ENCODE measurements around the gene MRPS30. TPM values are rescaled to one million over a fixed set of nuclear protein-coding genes. Genes with fewer than 3 reads are reported as not detected.
A peak's percentile ranks its signal among the peaks of the same experiment; 100 is the strongest.
"Not testable (repeated sequence)": the region's sequence is repeated elsewhere in the genome, so short reads cannot be mapped to it uniquely, and the experiment has no call there.

The MRPS30 gene
- total RNA-seq: 44.8 TPM

DNA sequence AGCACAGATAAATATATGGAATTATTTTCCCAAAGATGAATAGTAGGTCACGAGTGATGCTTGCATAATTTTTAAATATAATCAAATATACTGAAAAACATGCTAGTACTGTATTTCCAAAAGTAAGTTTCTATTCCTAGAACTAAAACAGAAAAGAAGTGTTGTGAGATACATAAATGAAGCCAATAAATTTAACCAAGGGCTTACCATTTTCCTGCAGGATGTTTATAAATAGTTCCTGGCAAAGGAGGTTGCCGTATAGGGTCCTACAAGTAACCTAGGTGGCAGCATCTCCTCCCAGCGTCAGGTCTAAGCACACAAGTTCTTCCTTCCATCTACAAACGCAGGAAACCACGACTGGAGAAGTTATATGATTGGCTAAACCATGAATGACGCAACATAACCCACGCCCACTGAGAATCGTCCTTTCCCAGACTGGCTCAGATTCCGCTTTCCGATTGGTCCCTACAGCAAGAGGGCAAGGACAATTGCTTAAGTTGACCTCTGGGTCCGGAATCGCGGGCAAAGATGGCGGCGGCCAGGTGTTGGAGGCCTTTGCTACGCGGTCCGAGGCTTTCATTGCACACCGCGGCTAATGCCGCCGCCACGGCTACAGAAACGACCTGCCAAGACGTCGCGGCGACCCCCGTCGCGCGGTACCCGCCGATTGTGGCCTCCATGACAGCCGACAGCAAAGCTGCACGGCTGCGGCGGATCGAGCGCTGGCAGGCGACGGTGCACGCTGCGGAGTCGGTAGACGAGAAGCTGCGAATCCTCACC lies at the start of gene MRPS30:
TSS of gene MRPS30 (plus strand) at position 513 of the 780 bp plus-strand sequence. CDS start at position 529, 16 bp downstream.
- peak within 1 kb of the TSS; percentile 77 for H3K4me3 ChIP-seq (ENCODE audit: low read length)
- H3K27me3 ChIP-seq (ENCODE audit: insufficient read depth, low read length): no peaks in the 10 kb centered on the region
- peaks cover 7% of the 10 kb centered on the region for H3K4me1 ChIP-seq (ENCODE audit: insufficient read depth, low read length)
- no peaks in the 10 kb centered on the region for H3K9me3 ChIP-seq (ENCODE audit: low read depth, low read length)

DNA sequence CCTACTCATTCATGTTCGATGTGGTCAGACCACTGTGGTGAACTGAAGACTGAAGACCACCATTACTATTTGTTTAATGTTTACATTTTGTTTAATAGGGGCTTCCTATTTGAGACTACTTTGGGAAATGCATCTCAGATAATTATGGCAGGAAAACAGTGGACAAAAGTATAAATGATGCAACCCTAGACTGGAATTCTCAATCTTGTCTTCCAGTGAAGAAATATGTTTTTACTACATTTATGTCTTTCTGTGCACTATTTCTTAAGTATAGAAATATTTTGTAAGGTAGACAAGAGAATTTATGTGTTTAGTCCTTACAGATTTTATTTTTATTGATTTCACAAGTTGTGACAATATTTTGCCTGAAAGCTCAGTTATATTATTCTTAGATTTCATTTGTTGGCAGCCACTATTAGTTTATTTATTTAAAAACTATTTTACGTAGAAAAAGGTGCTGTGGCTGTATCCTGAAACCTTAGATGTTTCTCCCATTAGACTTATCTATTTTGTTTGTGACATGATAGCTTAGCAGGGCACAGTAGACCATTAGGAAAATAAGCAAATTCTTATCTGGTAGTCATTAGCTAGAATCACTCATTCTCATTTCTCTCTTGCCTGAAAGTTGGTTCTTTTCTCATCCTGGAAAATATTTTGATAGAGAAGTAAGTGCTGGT lies 39.4 kb upstream of the MRPS30 start:
- Histone ChIP-seq H3K4me3 (ENCODE audit: low read length) (no peak overlapping the region), H3K27me3 (ENCODE audit: insufficient read depth, low read length) (no peaks in the 10 kb centered on the region), H3K9me3 (ENCODE audit: low read depth, low read length) (no peaks in the 10 kb centered on the region), H3K4me1 (ENCODE audit: insufficient read depth, low read length) (no peaks in the 10 kb centered on the region)

DNA sequence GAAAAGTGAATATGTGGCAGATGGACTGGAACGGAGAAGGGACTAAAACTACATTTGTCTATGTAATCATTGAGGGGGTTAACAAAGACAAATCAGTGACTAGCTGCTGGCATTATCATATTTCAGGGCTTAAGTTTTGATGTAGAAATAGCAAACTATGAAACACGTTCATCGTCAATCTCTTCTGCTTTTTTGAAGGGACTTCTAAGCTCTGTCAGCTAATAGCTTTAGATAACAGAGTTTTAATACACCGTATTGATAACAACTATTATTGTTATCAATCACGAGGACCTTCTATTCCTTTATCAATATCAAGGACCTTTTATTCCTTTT lies 38.9 kb upstream of the MRPS30 start:
- Histone ChIP-seq H3K9me3 (ENCODE audit: low read depth, low read length) (no peaks in the 10 kb centered on the region), H3K4me3 (ENCODE audit: low read length) (no peak overlapping the region), H3K27me3 (ENCODE audit: insufficient read depth, low read length) (no peaks in the 10 kb centered on the region), H3K4me1 (ENCODE audit: insufficient read depth, low read length) (no peaks in the 10 kb centered on the region)

DNA sequence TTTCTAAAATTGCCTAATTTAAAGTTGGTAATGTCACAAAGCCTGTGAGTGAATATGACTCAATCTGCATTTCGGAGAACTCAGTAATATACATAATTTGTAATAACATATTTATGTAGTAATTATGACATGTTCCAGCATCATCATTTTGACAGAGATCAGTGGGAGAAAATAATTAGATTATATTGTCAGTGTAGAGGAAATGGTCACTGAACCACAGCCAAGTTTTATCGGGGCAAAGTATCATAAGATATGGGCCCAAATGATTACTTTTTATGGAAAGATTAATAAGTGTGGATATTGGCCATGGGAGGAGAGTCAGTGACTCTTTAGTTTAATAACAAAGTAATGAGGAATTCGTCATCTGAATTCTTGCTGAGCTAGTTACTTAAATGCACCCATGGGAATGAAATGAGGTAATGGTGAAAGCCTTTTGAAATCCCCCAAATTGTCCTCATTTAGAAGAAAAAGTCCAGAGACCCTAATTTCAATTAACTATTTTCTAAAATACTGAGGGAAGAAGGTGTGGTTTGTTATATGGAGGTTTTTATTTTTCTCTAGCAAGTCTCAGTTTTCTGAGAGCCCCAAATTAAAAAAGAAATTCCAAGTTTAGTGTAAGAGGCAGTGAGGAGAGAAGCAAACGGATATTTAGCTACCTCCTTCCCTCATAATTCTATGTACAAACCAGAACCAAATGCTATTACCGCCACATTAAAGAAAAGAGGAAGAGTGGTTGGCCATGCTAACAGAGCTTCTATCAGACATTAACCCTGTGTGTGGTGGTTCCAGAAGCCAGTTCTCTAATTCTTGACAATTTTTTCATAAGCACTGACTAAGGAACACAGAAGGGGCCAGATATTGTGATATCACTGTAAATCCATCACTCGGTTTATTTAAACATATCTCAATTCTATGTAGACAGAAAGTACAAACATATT lies 37.7 kb upstream of the MRPS30 start:
- no peaks in the 10 kb centered on the region for H3K9me3 ChIP-seq (ENCODE audit: low read depth, low read length)
- no peaks in the 10 kb centered on the region for H3K27me3 ChIP-seq (ENCODE audit: insufficient read depth, low read length)
- H3K4me1 ChIP-seq (ENCODE audit: insufficient read depth, low read length): no peaks in the 10 kb centered on the region
- H3K4me3 ChIP-seq (ENCODE audit: low read length): no peak overlapping the region

DNA sequence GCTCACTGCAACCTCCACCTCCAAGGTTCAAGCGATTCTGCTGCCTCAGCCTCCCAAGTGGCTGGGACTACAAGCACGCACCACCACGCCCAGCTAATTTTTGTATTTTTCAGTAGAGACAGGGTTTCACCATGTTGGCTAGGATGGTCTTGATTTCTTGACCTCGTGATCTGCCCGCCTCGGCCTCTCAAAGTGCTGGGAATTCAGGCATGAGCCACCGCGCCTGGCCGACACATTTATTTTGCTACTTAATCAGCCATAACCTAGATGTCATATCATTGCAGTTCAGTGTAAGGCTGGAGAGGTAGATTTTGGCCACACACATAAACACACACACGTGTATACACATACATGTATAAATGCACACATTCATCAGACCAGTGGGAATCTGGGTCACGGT lies 36.4 kb upstream of the MRPS30 start:
- not testable (repeated sequence) for H3K9me3 ChIP-seq (ENCODE audit: low read depth, low read length); H3K4me1 ChIP-seq (ENCODE audit: insufficient read depth, low read length); H3K4me3 ChIP-seq (ENCODE audit: low read length); H3K27me3 ChIP-seq (ENCODE audit: insufficient read depth, low read length)

DNA sequence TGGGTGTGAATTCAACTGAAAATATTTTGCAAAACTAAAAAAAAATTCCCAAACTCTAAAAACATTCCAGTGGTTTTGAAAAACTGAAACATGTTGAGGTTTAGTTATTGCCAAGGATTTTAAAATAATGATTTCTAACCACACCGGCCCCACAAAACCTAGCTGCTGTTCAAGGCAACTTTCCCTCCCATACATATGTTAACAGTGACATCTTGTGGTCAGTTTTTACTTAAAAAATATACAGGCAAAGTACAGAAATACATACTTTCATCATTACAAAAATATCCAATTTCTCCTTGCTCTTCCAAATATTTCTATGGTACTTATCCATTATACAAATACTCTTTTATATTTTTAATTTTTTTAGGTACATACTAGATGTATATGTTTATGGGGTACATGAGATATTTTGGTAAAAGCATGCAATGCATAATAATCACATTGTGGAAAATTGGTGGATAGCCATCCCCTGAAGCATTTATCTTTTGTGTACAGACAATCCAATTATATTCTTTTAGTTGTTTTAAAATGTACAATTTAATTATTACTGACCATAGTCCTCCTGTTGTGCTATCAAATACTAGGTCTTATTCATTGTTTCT lies 34.4 kb upstream of the MRPS30 start:
- no peaks in the 10 kb centered on the region for H3K27me3 ChIP-seq (ENCODE audit: insufficient read depth, low read length)
- no peaks in the 10 kb centered on the region for H3K4me1 ChIP-seq (ENCODE audit: insufficient read depth, low read length)
- H3K4me3 ChIP-seq (ENCODE audit: low read length): no peak overlapping the region
- H3K9me3 ChIP-seq (ENCODE audit: low read depth, low read length): no peaks in the 10 kb centered on the region

DNA sequence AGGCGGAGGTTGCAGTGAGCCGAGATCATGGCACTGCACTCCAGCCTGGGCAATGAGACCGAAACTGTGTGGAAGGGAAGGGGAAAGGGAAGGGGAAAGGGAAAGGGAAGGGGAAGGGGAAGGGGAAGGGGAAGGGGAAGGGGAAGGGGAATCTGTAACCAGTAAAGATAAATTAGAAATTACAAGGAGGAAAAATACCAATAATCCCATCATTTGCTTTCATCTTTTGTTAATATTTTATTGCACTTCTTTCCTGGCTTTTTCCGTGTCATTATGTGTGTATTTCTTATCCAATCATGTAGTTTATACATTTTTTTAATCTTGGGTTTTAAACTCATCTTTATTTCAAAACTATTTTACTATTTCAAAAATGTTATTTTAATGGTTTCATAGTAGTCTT lies 29.6 kb upstream of the MRPS30 start:
- no peaks in the 10 kb centered on the region for H3K27me3 ChIP-seq (ENCODE audit: insufficient read depth, low read length)
- H3K9me3 ChIP-seq (ENCODE audit: low read depth, low read length): no peaks in the 10 kb centered on the region
- no peaks in the 10 kb centered on the region for H3K4me1 ChIP-seq (ENCODE audit: insufficient read depth, low read length)
- no peak overlapping the region for H3K4me3 ChIP-seq (ENCODE audit: low read length)

DNA sequence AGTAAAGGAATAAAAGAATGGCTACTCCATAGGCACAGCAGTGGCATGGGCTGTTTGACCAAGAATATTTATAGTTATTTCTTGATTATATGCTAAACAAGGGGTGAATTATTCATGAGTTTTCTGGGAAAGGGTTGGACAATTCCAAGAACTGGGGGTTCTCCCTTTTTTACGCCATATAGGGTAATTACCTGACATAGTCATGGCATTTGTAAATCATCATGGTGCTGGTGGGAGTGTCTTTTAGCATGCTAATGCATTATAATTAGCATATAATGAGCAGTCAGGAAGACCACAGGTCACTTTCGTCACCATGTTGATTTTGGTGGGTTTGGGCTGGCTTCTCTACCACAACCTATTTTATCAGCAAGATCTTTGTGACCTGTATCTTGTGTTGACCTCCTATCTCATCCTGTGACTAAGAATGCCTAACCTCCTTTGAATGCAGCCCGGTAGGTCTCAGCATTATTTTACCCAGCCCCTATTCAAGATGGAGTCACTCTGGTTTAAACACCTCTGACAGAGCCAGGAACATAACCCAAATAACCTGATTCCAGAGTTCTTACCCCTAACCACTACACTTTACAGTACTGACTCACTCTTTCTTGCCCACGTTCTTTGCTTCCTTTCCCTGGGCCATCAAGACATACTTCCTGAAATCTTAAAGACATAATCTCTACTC lies 25.0 kb upstream of the MRPS30 start:
- no peaks in the 10 kb centered on the region for H3K27me3 ChIP-seq (ENCODE audit: insufficient read depth, low read length)
- no peak overlapping the region for H3K4me3 ChIP-seq (ENCODE audit: low read length)
- no peaks in the 10 kb centered on the region for H3K4me1 ChIP-seq (ENCODE audit: insufficient read depth, low read length)
- H3K9me3 ChIP-seq (ENCODE audit: low read depth, low read length): no peaks in the 10 kb centered on the region

DNA sequence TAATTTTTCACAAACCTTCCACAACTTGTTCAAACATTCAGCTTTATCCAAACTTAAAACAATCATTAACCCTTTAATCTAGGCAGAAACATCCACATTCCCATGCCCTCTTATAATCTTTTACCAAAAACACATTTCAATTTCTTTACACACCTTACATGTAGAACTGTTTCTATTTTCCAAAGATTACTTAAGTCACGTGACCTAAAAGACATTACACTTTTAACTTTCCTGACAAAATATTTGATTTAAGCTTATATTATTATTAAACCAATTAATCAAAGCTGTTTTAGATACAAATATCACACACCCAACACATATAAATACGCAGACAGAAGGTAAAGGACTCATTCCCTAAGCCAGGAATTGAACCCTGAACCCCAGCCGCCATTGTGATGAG lies 21.0 kb upstream of the MRPS30 start:
- Histone ChIP-seq H3K9me3 (ENCODE audit: low read depth, low read length) (no peaks in the 10 kb centered on the region), H3K4me3 (ENCODE audit: low read length) (no peak overlapping the region), H3K27me3 (ENCODE audit: insufficient read depth, low read length) (no peaks in the 10 kb centered on the region)

DNA sequence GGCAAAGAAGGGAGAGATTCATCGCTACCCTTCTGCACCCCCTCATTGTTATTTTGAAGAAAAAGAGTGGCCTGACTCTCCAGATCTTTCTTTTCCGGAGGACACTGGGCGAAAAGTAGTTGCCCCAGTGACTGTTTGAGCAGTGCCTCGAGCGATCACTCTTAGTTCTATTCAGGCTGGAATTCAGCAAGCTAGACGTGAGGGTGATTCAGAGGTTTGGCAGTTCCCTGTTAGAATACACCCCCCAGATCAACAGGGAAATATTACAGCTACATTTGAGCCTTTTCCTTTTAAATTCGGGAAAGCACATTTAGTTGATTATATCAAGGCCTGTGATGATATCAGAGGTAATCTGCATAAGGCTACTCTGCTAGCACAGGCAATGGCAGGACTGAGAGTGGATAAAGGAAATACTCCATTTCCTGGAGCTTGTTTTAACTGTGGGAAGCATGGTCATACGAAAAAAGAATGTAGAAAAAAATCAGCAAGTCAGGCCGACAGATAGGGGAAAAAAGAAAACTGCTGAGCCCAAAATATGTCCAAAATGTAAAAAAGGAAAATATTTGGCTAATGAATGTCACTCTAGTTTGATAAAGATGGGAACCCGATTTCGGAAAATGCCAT lies 19.3 kb upstream of the MRPS30 start:
- not testable (repeated sequence) for H3K9me3 ChIP-seq (ENCODE audit: low read depth, low read length); H3K4me1 ChIP-seq (ENCODE audit: insufficient read depth, low read length); H3K4me3 ChIP-seq (ENCODE audit: low read length); H3K27me3 ChIP-seq (ENCODE audit: insufficient read depth, low read length)

More for the DNA sequence above, 21.0 kb upstream of the MRPS30 start:
- no peaks in the 10 kb centered on the region for H3K4me1 ChIP-seq (ENCODE audit: insufficient read depth, low read length)

DNA sequence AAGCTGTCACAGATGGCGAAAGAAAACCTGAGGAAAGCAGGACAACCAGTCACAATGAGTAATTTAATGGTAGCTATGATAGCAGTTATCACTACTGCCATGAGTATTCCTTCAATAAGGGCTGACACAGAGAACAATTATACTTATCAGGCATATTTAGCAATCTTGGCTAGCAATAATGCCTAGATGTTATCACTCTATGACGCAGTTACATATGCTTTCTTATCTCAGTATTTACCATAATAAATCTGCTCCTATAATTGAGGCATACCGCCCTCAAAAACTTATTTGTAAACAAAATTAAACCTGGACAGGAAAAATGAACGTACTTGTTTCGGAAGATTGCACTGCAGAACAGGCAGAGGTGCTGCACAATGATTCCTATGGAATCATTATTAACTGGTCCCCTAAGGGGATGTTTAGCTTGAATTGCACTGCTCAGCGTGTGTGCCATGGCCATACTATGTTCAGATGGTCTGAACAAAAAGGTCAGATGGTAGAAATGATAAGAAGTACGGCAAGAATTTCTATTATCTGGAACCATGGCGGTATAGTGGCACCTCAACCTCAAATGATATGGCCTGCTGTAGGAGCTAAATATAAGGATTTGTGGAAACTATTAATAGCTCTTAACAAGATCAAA lies 16.6 kb upstream of the MRPS30 start:
- not testable (repeated sequence) for H3K4me3 ChIP-seq (ENCODE audit: low read length); H3K4me1 ChIP-seq (ENCODE audit: insufficient read depth, low read length); H3K27me3 ChIP-seq (ENCODE audit: insufficient read depth, low read length); H3K9me3 ChIP-seq (ENCODE audit: low read depth, low read length)

DNA sequence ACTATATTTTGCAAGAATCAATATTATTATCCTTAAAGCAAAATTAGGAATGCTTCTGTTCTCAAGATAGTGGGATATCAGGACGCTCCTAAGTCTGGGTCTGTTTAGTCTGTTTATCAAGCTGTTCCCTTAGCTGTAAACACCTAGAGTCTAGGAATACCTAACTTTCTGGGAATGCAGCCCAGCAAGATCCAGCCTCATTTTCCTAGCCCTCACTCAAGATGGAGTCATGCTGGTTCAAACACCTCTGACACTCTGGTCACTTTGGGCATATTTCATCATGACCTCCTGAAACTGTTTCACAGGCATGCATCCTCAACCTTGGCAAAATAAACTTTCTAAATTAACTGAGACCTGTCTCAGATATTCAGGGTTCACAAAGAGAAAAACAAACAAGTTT lies 14.4 kb upstream of the MRPS30 start:
- no peak overlapping the region for H3K4me3 ChIP-seq (ENCODE audit: low read length)
- H3K9me3 ChIP-seq (ENCODE audit: low read depth, low read length): no peaks in the 10 kb centered on the region
- no peaks in the 10 kb centered on the region for H3K4me1 ChIP-seq (ENCODE audit: insufficient read depth, low read length)
- H3K27me3 ChIP-seq (ENCODE audit: insufficient read depth, low read length): no peaks in the 10 kb centered on the region

DNA sequence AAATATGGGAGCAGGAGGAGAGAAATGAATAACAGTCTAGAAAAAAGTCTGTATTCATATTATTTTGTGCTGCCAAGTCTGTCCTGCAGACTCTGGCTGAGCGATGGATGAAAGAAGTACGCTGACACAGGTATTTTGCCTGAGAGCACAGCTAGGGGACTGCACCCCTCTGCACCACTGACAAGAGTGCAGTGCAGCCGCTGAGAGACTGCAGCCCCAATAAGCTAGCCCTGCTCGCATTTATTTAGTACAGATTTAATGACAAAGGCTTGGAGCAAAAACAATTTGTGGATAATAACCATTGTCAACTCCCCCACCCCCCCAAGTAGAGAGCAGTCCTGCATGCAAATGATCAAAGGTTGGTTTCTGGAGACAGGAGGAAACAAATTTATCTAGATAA lies 13.3 kb upstream of the MRPS30 start:
- H3K9me3 ChIP-seq (ENCODE audit: low read depth, low read length): no peaks in the 10 kb centered on the region
- H3K4me1 ChIP-seq (ENCODE audit: insufficient read depth, low read length): no peaks in the 10 kb centered on the region

DNA sequence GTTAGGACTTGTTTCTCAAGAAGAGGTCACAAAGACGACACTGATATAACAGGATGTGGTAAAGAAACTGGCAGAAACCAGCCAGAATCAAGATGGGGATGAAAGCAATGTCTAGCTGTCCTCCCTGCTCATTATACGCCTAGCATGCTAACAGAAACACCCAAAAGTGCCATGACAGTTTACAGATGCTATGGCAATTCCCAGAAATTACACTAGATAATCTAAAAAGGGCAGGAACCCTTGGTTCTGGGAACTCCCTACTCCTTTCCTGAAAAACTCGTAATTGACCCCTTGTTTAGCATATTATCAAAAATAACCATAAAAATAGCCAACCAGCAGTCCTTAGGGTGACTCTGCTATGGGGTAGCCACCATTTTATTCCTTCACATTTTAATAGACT lies 10.9 kb upstream of the MRPS30 start:
- no peak overlapping the region for H3K4me3 ChIP-seq (ENCODE audit: low read length)
- H3K4me1 ChIP-seq (ENCODE audit: insufficient read depth, low read length): no peaks in the 10 kb centered on the region
- H3K27me3 ChIP-seq (ENCODE audit: insufficient read depth, low read length): no peaks in the 10 kb centered on the region
- no peaks in the 10 kb centered on the region for H3K9me3 ChIP-seq (ENCODE audit: low read depth, low read length)

More for the DNA sequence above, 13.3 kb upstream of the MRPS30 start:
- H3K4me3 ChIP-seq (ENCODE audit: low read length): no peak overlapping the region
- no peaks in the 10 kb centered on the region for H3K27me3 ChIP-seq (ENCODE audit: insufficient read depth, low read length)

All from mononuclear cell (primary cell).